WTC11 (cell line): ENCODE measurements around the gene GALK1. TPM values are rescaled to one million over a fixed set of nuclear protein-coding genes. Genes with fewer than 3 reads are reported as not detected.

Experiments used
- CREM ChIP-seq: sonication (generic); formaldehyde crosslinking; IDR thresholded peaks from 2 replicates; pipeline ENCODE4 v1.8.1; 2022; ENCODE audit warnings: mild to moderate bottlenecking, missing genetic modification reagents, moderate library complexity
- FOXJ3 ChIP-seq: sonication (generic); formaldehyde crosslinking; IDR thresholded peaks from 2 replicates; pipeline ENCODE4 v1.9.0; 2021; ENCODE audit warnings: missing genetic modification reagents, mild to moderate bottlenecking, borderline replicate concordance
- FOXP1 ChIP-seq: sonication (generic); formaldehyde crosslinking; IDR thresholded peaks from 2 replicates; pipeline ENCODE4 v1.8.0; 2022; ENCODE audit warnings: missing genetic modification reagents, mild to moderate bottlenecking, moderate library complexity, borderline replicate concordance
- GABPB1 ChIP-seq: sonication (generic); formaldehyde crosslinking; IDR thresholded peaks from 2 replicates; pipeline ENCODE4 v1.8.1; 2023; ENCODE audit warnings: mild to moderate bottlenecking, missing genetic modification reagents
- JAZF1 ChIP-seq: fragments of 250-450 bp; sonication (Bioruptor Pico); IDR thresholded peaks from 2 replicates; pipeline ENCODE4 v1.9.0; 2021; ENCODE audit warnings: moderate library complexity, mild to moderate bottlenecking, inconsistent platforms
- MXD4 ChIP-seq: fragments of 250-450 bp; sonication (Bioruptor Pico); IDR thresholded peaks from 2 replicates; pipeline ENCODE4 v1.8.0; 2021; ENCODE audit warnings: mild to moderate bottlenecking, moderate library complexity, borderline replicate concordance
- NFE2L1 ChIP-seq: sonication (generic); formaldehyde crosslinking; IDR thresholded peaks from 2 replicates; pipeline ENCODE4 v1.8.1; 2023; ENCODE audit warnings: missing genetic modification reagents
- NR2C2 ChIP-seq: sonication (generic); formaldehyde crosslinking; IDR thresholded peaks from 2 replicates; pipeline ENCODE4 v1.8.0; 2022; ENCODE audit warnings: mild to moderate bottlenecking, missing genetic modification reagents
- NR3C1 ChIP-seq: sonication (generic); formaldehyde crosslinking; conservative IDR thresholded peaks from 2 replicates; pipeline ENCODE4 v1.8.1; 2023; ENCODE audit warnings: low read depth, mild to moderate bottlenecking, missing genetic modification reagents
- PRRX2 ChIP-seq: fragments of 250-450 bp; sonication (Bioruptor Pico); IDR thresholded peaks from 2 replicates; pipeline ENCODE4 v1.8.0; 2021; ENCODE audit warnings: mild to moderate bottlenecking
- RELA ChIP-seq: sonication (generic); formaldehyde crosslinking; IDR thresholded peaks from 2 replicates; pipeline ENCODE4 v1.8.1; 2022; ENCODE audit warnings: missing genetic modification reagents, mild to moderate bottlenecking, borderline replicate concordance
- SMAD3 ChIP-seq: sonication (generic); formaldehyde crosslinking; IDR thresholded peaks from 2 replicates; pipeline ENCODE4 v1.8.0; 2022; ENCODE audit warnings: missing genetic modification reagents, mild to moderate bottlenecking, borderline replicate concordance
- SP1 ChIP-seq: sonication (generic); formaldehyde crosslinking; conservative IDR thresholded peaks from 2 replicates; pipeline ENCODE4 v1.8.1; 2022; ENCODE audit warnings: missing genetic modification reagents
- TCF7 ChIP-seq: sonication (generic); formaldehyde crosslinking; IDR thresholded peaks from 2 replicates; pipeline ENCODE4 v1.8.0; 2022; ENCODE audit warnings: mild to moderate bottlenecking, low read depth, missing genetic modification reagents, moderate library complexity
- ZNF416 ChIP-seq: fragments of 250-450 bp; sonication (Bioruptor Pico); IDR thresholded peaks from 2 replicates; pipeline ENCODE4 v1.9.0; 2021; ENCODE audit warnings: mild to moderate bottlenecking, inconsistent platforms
- total RNA-seq: library from RNA; stranded (reverse); gene quantifications from 3 replicates; pipeline ENCODE4 v1.2.3, GENCODE V29; 2021
- TF ChIP-seq, protein P1 (sequence below): fragments of 250-450 bp; sonication (Bioruptor Pico); IDR thresholded peaks from 2 replicates; pipeline ENCODE4 v2.1.2; 2022; ENCODE audit warnings: mild to moderate bottlenecking, moderate library complexity
- TF ChIP-seq, protein P2 (sequence below): fragments of 250-450 bp; sonication (Bioruptor Pico); IDR thresholded peaks from 2 replicates; pipeline ENCODE4 v1.9.0; 2021; ENCODE audit warnings: mild to moderate bottlenecking
- TF ChIP-seq, protein P3 (sequence below): sonication (generic); formaldehyde crosslinking; IDR thresholded peaks from 2 replicates; pipeline ENCODE4 v1.8.1; 2022; ENCODE audit warnings: missing genetic modification reagents, borderline replicate concordance
- TF ChIP-seq, protein P4 (sequence below): sonication (generic); formaldehyde crosslinking; IDR thresholded peaks from 2 replicates; pipeline ENCODE4 v1.8.0; 2023; ENCODE audit warnings: mild to moderate bottlenecking, missing genetic modification reagents
- TF ChIP-seq, protein P5 (sequence below): sonication (generic); formaldehyde crosslinking; IDR thresholded peaks from 2 replicates; pipeline ENCODE4 v1.8.0; 2022; ENCODE audit warnings: mild to moderate bottlenecking, missing genetic modification reagents
- TF ChIP-seq, protein P6 (sequence below): sonication (generic); formaldehyde crosslinking; IDR thresholded peaks from 2 replicates; pipeline ENCODE4 v1.8.0; 2023; ENCODE audit warnings: missing genetic modification reagents
- TF ChIP-seq, protein P7 (sequence below): sonication (generic); formaldehyde crosslinking; IDR thresholded peaks from 2 replicates; pipeline ENCODE4 v1.8.1; 2023; ENCODE audit warnings: mild to moderate bottlenecking, missing genetic modification reagents, borderline replicate concordance

The GALK1 gene
- total RNA-seq, 1 experiment from 2014 or later = 42.2 TPM

DNA sequence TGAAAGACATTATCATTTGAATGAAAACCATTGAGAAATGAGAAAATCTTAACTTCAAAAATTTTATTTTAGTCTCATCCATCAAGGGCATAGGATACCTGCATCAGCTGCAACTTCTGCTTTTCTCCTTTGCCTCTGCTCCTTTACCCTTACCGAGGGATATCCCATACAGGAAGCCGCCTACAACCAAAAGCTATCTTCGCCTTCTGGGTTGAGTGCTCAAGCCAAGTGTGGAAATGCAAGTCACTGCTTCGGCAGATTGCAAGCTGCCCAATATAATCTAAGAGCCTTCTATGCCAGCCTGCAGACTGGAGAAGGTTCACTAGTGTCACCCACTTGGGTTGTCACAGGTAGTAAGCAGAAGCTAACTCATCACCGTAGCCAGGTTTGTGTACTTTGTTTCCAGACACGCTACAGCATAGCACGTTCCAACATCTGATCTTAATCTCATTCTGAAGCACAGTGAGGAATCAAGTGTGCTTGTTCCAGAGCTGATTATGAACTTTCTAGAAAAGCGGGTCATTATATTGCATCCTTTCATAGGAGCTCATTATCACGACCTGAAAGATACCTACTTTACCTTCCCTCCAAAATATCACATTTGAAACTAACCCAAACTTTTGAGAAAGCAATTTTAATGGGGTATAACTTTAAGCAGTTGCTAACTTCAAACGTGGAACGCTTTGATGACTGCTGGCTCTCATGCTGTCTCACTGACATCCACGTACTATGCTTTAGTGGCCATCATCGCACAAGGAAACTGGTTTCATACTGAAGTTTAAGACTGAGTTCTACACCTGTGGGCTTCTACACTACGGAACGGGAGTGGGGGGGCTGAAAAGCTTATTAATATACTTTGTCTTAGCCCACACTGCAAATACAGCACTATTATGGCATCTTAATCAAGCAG, 11.6 kb upstream of the GALK1 start (continued):
- TF ChIP-seq, protein P1, sequence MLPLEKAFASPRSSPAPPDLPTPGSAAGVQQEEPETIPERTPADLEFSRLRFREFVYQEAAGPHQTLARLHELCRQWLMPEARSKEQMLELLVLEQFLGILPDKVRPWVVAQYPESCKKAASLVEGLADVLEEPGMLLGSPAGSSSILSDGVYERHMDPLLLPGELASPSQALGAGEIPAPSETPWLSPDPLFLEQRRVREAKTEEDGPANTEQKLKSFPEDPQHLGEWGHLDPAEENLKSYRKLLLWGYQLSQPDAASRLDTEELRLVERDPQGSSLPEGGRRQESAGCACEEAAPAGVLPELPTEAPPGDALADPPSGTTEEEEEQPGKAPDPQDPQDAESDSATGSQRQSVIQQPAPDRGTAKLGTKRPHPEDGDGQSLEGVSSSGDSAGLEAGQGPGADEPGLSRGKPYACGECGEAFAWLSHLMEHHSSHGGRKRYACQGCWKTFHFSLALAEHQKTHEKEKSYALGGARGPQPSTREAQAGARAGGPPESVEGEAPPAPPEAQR (CRISPR knock-in tag) = no peak
- TF ChIP-seq, protein P2, sequence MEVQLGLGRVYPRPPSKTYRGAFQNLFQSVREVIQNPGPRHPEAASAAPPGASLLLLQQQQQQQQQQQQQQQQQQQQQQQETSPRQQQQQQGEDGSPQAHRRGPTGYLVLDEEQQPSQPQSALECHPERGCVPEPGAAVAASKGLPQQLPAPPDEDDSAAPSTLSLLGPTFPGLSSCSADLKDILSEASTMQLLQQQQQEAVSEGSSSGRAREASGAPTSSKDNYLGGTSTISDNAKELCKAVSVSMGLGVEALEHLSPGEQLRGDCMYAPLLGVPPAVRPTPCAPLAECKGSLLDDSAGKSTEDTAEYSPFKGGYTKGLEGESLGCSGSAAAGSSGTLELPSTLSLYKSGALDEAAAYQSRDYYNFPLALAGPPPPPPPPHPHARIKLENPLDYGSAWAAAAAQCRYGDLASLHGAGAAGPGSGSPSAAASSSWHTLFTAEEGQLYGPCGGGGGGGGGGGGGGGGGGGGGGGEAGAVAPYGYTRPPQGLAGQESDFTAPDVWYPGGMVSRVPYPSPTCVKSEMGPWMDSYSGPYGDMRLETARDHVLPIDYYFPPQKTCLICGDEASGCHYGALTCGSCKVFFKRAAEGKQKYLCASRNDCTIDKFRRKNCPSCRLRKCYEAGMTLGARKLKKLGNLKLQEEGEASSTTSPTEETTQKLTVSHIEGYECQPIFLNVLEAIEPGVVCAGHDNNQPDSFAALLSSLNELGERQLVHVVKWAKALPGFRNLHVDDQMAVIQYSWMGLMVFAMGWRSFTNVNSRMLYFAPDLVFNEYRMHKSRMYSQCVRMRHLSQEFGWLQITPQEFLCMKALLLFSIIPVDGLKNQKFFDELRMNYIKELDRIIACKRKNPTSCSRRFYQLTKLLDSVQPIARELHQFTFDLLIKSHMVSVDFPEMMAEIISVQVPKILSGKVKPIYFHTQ (CRISPR knock-in tag) = peak; percentile 55
- TF ChIP-seq NFE2L1 (no peak), GABPB1 (CRISPR knock-in tag) (no peak), CREM (CRISPR knock-in tag) (no peak), SMAD3 (CRISPR knock-in tag) (no peak), FOXP1 (CRISPR knock-in tag) (no peak), NR3C1 (CRISPR knock-in tag) (no peak), PRRX2 (CRISPR knock-in tag) (peak; percentile 32; the same call in 1 of the 2 replicates), NR2C2 (no peak), JAZF1 (CRISPR knock-in tag) (no peak), TCF7 (no peak), MXD4 (CRISPR knock-in tag) (no peak), ZNF416 (CRISPR knock-in tag) (0 out of 2 replicates have a peak, but pooled peaks have one; percentile 3), RELA (CRISPR knock-in tag) (no peak), FOXJ3 (CRISPR knock-in tag) (no peak), SP1 (CRISPR knock-in tag) (0 out of 2 replicates have a peak, but pooled peaks have one; percentile 18)
- TF ChIP-seq, protein P3, sequence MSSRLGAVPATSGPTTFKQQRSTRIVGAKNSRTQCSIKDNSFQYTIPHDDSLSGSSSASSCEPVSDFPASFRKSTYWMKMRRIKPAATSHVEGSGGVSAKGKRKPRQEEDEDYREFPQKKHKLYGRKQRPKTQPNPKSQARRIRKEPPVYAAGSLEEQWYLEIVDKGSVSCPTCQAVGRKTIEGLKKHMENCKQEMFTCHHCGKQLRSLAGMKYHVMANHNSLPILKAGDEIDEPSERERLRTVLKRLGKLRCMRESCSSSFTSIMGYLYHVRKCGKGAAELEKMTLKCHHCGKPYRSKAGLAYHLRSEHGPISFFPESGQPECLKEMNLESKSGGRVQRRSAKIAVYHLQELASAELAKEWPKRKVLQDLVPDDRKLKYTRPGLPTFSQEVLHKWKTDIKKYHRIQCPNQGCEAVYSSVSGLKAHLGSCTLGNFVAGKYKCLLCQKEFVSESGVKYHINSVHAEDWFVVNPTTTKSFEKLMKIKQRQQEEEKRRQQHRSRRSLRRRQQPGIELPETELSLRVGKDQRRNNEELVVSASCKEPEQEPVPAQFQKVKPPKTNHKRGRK (CRISPR knock-in tag) = no peak
- TF ChIP-seq, protein P4, sequence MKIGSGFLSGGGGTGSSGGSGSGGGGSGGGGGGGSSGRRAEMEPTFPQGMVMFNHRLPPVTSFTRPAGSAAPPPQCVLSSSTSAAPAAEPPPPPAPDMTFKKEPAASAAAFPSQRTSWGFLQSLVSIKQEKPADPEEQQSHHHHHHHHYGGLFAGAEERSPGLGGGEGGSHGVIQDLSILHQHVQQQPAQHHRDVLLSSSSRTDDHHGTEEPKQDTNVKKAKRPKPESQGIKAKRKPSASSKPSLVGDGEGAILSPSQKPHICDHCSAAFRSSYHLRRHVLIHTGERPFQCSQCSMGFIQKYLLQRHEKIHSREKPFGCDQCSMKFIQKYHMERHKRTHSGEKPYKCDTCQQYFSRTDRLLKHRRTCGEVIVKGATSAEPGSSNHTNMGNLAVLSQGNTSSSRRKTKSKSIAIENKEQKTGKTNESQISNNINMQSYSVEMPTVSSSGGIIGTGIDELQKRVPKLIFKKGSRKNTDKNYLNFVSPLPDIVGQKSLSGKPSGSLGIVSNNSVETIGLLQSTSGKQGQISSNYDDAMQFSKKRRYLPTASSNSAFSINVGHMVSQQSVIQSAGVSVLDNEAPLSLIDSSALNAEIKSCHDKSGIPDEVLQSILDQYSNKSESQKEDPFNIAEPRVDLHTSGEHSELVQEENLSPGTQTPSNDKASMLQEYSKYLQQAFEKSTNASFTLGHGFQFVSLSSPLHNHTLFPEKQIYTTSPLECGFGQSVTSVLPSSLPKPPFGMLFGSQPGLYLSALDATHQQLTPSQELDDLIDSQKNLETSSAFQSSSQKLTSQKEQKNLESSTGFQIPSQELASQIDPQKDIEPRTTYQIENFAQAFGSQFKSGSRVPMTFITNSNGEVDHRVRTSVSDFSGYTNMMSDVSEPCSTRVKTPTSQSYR (CRISPR knock-in tag) = no peak
- TF ChIP-seq, protein P5, sequence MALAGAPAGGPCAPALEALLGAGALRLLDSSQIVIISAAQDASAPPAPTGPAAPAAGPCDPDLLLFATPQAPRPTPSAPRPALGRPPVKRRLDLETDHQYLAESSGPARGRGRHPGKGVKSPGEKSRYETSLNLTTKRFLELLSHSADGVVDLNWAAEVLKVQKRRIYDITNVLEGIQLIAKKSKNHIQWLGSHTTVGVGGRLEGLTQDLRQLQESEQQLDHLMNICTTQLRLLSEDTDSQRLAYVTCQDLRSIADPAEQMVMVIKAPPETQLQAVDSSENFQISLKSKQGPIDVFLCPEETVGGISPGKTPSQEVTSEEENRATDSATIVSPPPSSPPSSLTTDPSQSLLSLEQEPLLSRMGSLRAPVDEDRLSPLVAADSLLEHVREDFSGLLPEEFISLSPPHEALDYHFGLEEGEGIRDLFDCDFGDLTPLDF = no peak
- TF ChIP-seq, protein P6, sequence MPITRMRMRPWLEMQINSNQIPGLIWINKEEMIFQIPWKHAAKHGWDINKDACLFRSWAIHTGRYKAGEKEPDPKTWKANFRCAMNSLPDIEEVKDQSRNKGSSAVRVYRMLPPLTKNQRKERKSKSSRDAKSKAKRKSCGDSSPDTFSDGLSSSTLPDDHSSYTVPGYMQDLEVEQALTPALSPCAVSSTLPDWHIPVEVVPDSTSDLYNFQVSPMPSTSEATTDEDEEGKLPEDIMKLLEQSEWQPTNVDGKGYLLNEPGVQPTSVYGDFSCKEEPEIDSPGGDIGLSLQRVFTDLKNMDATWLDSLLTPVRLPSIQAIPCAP (CRISPR knock-in tag) = no peak
- TF ChIP-seq, protein P7, sequence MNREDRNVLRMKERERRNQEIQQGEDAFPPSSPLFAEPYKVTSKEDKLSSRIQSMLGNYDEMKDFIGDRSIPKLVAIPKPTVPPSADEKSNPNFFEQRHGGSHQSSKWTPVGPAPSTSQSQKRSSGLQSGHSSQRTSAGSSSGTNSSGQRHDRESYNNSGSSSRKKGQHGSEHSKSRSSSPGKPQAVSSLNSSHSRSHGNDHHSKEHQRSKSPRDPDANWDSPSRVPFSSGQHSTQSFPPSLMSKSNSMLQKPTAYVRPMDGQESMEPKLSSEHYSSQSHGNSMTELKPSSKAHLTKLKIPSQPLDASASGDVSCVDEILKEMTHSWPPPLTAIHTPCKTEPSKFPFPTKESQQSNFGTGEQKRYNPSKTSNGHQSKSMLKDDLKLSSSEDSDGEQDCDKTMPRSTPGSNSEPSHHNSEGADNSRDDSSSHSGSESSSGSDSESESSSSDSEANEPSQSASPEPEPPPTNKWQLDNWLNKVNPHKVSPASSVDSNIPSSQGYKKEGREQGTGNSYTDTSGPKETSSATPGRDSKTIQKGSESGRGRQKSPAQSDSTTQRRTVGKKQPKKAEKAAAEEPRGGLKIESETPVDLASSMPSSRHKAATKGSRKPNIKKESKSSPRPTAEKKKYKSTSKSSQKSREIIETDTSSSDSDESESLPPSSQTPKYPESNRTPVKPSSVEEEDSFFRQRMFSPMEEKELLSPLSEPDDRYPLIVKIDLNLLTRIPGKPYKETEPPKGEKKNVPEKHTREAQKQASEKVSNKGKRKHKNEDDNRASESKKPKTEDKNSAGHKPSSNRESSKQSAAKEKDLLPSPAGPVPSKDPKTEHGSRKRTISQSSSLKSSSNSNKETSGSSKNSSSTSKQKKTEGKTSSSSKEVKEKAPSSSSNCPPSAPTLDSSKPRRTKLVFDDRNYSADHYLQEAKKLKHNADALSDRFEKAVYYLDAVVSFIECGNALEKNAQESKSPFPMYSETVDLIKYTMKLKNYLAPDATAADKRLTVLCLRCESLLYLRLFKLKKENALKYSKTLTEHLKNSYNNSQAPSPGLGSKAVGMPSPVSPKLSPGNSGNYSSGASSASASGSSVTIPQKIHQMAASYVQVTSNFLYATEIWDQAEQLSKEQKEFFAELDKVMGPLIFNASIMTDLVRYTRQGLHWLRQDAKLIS (CRISPR knock-in tag) = no peak
- TF ChIP-seq, all 79 proteins: peak for 9
